Stimulated activated CD8-positive, alpha-beta memory T cell treated with anti-CD3 and anti-CD28 coated beads, Interleukin-2, amount 100 ng/mL, for 1 hour (primary cell): ENCODE measurements around the gene EDDM3A.
"Not testable (repeated sequence)": the region's sequence is repeated elsewhere in the genome, so short reads cannot be mapped to it uniquely, and the experiment has no call there.

Experiments used
- DNase-seq, 2 donors: peaks; one replicate each; pipeline ENCODE4 v3.0.0-alpha.2; 2020; ENCODE audit warnings: low read depth in 2 of 2

The EDDM3A gene, protein sequence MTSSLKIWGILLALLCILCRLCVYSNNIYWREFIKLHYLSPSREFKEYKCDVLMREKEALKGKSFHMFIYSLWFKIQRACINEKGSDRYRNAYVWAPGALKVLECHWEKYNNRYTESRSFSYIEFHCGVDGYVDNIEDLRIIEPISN

GRCh38 chr14:20745571-20746358, at the start of gene EDDM3A:
Gene EDDM3A (plus strand): TSS chr14:20745887. CDS start chr14:20747581, 1,694 bp downstream.
- DNase-seq: no peak

- DNase-seq: no peak
Observed at GRCh38 chr14:20696764-20697163, 48.9 kb upstream of the EDDM3A start.

- DNase-seq: peak; percentile 25 to 31
Observed at GRCh38 chr14:20697273-20698017, 48.2 kb upstream of the EDDM3A start.

GRCh38 chr14:20698018-20698329, 47.7 kb upstream of the EDDM3A start:
- DNase-seq: no peak

GRCh38 chr14:20698934-20699333, 46.8 kb upstream of the EDDM3A start:
- no peak for DNase-seq

GRCh38 chr14:20699931-20700330, 45.8 kb upstream of the EDDM3A start:
- DNase-seq: no peak

GRCh38 chr14:20700965-20701364, 44.7 kb upstream of the EDDM3A start:
- DNase-seq: not testable (repeated sequence)

DNA sequence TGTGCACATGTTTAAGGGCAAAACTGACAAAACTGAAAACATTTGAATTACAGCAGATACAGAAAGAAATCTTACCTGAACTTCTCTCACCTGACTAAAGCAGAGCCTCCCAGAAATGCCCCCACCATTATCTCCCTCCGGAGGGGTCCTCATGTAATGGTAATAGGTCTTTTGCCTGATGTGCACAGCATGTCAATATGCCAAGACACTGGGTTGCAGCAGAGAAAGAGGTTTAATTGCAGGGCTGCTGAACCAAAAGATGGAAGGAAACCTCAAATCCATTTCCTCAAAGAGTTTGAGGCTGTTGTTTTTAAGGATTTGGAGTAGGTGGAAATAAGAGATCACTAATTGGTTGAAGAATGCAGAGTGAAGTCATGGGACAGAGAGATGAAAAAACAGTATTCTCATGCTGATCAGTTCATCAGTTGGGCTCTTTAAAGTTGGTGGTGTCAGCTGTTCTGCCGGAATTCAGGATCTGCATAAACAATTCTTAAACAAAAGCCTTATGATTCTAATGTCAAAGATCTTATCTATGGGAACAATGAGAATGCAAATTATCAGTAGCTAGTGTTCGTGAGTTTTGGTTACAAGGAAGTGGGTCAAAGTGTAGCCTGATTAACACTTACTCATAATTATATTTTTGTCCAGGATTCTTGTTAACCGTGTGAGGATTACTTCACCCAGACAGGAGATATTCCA, 38.9 kb upstream of the EDDM3A start:
- DNase-seq: no peak

DNA sequence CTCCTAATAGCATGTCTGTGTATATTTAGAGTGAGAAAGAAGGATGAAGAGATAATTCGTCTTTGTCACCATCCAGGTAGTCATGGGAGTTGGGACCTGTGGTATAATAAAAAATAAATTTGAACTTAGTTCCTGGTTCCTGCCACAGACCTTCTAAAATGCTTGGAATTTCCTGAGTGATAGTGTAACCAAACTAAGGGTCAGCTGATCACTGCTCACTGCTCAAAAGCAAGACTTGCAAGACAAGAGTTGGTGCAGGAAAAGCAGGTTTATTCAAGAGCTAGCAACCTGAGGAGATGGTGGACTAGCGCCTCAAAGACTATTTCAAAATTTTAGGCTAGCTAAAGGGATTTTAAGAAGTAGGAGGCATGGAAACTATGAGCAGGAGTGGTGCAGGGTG, 38.1 kb upstream of the EDDM3A start:
- DNase-seq: no peak

DNA sequence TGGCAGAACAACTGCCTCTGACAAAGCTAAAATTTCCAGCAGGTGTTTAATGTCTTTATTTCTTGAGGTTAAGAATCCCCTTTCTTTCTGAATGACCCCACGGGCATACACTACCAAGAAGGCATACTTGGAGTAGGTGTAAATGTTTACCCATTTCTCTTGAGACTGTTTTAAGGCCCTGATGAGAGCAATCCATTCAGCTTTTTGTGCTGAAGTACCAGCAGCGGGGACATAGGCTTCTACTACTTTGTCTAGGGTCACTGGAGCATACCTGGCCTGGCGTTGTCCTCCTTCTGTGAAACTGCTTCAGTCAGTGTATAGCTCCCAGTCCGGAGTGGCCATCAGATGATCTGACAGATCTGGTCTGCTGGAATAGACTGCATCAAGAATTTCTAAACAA, 34.4 kb upstream of the EDDM3A start:
- no peak for DNase-seq

DNA sequence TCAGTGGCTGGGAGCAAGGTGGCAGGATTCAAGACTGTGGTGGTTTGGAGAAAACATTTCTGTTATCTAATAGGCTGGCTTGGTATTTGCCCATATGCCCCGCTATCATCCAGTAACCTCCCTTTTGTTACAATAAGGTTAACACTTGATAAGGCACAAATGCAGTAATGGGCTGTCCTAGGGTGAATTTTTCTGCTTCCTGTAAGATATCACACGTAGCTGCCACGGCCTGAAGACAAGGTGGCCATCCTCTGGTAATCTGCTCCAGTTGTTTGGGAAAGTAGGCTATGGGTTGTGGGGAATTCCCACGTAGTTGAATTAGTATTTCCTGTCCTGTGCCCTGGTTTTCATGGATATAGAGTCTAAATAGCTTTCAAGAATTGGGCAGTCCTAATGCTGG, 34.0 kb upstream of the EDDM3A start:
- DNase-seq: no peak

- DNase-seq: no peak
Observed at GRCh38 chr14:20712904-20713303, 32.8 kb upstream of the EDDM3A start.

DNA sequence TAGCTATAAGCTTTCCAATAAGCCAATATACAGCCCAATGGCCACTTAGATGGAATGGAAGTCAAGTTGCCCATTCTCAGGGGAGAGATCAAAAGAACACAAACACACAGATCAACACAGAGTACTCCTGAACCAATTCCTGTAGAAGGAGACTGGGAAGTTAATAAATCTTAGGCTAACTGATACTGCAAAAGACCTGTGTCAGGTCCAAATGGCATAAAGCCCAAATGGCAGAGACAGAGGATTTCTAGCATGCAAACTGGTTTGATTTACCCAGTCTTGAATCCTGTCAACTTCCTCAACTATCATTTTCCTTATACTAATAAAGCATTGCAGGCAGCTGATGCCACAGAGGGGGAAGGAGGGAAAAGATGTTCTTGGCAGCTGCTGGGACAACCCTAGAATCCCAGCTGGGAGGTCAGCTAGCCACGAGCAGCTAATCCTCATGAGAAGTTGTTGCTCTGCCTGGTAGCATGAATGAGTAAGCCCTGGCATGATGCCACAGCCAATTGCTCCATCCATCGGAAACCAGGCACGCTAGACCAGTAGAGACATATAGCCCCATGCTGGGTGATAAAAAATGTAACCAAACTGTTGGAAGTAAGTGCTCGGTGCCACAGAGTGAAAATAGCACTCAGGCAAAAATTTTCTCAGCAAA, 31.0 kb upstream of the EDDM3A start:
- no peak for DNase-seq

GRCh38 chr14:20719777-20720176, 25.9 kb upstream of the EDDM3A start:
- no peak for DNase-seq

- no peak for DNase-seq
Observed at GRCh38 chr14:20720741-20721140, 24.9 kb upstream of the EDDM3A start.

DNA sequence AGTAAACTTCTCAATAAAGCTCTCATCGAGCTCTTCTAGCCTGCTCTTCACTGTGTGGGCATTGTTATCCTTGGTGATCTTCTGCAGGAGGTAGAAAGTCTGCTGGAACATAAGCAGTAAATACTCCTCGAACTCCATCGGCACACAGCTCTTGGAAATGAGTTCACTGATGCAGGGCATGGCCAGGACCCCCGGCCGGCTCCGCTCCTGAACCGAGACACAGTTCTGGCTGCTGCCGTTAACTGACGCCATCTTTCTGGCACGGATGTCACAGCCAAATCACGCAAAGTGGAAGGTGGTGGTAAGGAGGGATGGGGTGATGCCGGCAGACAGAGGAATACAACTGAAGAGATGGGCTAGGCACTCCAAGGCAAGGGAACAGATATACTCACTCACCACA, 23.7 kb upstream of the EDDM3A start:
- no peak for DNase-seq

GRCh38 chr14:20723488-20723887, 22.2 kb upstream of the EDDM3A start:
- DNase-seq: no peak

DNA sequence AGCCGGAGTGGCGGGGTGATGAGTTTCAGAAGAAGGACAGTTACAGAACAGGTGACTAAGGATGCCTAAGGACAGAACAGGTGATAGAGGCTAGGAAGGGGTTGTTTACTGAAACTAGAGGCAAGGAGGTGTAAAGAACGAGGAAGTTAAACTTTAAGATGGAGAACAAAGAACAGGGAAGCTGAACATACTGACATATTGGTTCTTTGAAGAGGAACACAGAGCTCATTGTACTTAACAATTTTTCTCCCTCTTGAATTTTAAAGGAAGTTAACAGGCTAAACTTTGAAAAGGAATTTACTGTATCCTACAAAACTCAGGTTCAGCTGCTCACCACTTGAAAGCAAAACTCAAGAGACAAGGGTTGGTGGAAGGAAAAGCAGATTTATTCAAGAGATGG, 19.6 kb upstream of the EDDM3A start:
- not testable (repeated sequence) for DNase-seq

- no peak for DNase-seq
Observed at GRCh38 chr14:20726531-20726930, 19.2 kb upstream of the EDDM3A start.

- DNase-seq: no peak
Observed at GRCh38 chr14:20730891-20731290, 14.8 kb upstream of the EDDM3A start.

DNA sequence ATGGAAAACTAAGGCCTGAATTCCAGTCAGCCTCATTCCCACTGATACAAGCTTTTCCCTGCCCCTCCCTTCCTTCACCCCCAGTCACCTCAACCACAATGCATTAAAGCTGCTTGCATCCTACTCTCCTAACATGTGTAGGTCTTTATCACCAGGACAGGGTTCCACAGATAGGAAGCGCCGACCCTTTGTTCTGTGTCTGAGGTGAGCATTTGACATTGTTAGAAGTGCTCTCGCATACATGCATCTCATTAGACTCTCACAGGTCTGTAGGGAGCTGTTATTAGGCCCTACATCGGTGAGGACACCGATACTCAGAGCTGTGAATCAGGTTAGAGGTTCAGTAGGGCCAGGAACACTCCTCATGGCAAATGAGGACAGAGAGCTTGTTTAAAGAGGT, 13.2 kb upstream of the EDDM3A start:
- no peak for DNase-seq
